HG02588 (cell line): Measurements from ENCODE around the gene ALK.

ENCODE experiments used
- ATAC-seq: cut with Tn5 transposase; IDR thresholded peaks from one replicate; pipeline ENCODE4 v1.9.1; 2021; ENCODE audit warnings: mild to moderate bottlenecking, moderate library complexity; ENCODE audit not compliant: unreplicated experiment

The ALK gene

GRCh38 chr2:29389686-29390085, 531.7 kb downstream of the ALK start:
- no peak for ATAC-seq

GRCh38 chr2:29388071-29388470, 533.3 kb downstream of the ALK start:
- no peak for ATAC-seq

GRCh38 chr2:29382486-29382885, 538.9 kb downstream of the ALK start:
- ATAC-seq, result no peak

- no peak for ATAC-seq
Observed at GRCh38 chr2:29377788-29378187, 543.6 kb downstream of the ALK start.

GRCh38 chr2:29376541-29376940, 544.8 kb downstream of the ALK start:
- ATAC-seq, result no peak

- no peak for ATAC-seq
Observed at GRCh38 chr2:29375843-29376242, 545.5 kb downstream of the ALK start.

- ATAC-seq, result no peak
Observed at GRCh38 chr2:29374823-29375222, 546.6 kb downstream of the ALK start.

- ATAC-seq, result no peak
Observed at GRCh38 chr2:29373870-29374269, 547.5 kb downstream of the ALK start.

- no peak for ATAC-seq
Observed at GRCh38 chr2:29372185-29372584, 549.2 kb downstream of the ALK start.

GRCh38 chr2:29370581-29371125, 550.7 kb downstream of the ALK start:
- no peak for ATAC-seq

GRCh38 chr2:29370173-29370572, 551.2 kb downstream of the ALK start:
- no peak for ATAC-seq

- ATAC-seq, result no peak
Observed at GRCh38 chr2:29368659-29369040, 552.7 kb downstream of the ALK start.

- no peak for ATAC-seq
Observed at GRCh38 chr2:29367986-29368658, 553.3 kb downstream of the ALK start.

GRCh38 chr2:29363111-29363510, 558.3 kb downstream of the ALK start:
- ATAC-seq, result no peak

GRCh38 chr2:29361231-29361630, 560.2 kb downstream of the ALK start:
- no peak for ATAC-seq

- ATAC-seq, result no peak
Observed at GRCh38 chr2:29360016-29360784, 561.2 kb downstream of the ALK start.

GRCh38 chr2:29353403-29353991, 567.9 kb downstream of the ALK start:
- no peak for ATAC-seq

GRCh38 chr2:29351916-29352591, 569.3 kb downstream of the ALK start:
- no peak for ATAC-seq

GRCh38 chr2:29351248-29351647, 570.1 kb downstream of the ALK start:
- ATAC-seq, result no peak

GRCh38 chr2:29349316-29350030, 571.9 kb downstream of the ALK start:
- no peak for ATAC-seq
